HEK293 (cell line): Measurements from ENCODE around the gene ETS2.

Experiments used
- KLF9 ChIP-seq: fragments of 450-650 bp; formaldehyde crosslinking; IDR thresholded peaks from 2 replicates; pipeline ENCODE4 v1.5.1; 2016; ENCODE audit warnings: missing biosample characterization, missing genetic modification characterization, low read depth
- MYNN ChIP-seq: fragments of 450-650 bp; formaldehyde crosslinking; IDR thresholded peaks from 2 replicates; pipeline ENCODE4 v1.5.1; 2016; ENCODE audit warnings: missing biosample characterization, missing genetic modification characterization, borderline replicate concordance
- OSR2 ChIP-seq: fragments of 450-650 bp; formaldehyde crosslinking; IDR thresholded peaks from 2 replicates; pipeline ENCODE4 v1.5.1; 2016; ENCODE audit warnings: missing biosample characterization, missing genetic modification characterization
- PRDM1 ChIP-seq: fragments of 450-650 bp; formaldehyde crosslinking; IDR thresholded peaks from 2 replicates; pipeline ENCODE4; 2016; ENCODE audit warnings: missing biosample characterization, missing genetic modification characterization
- SETDB1 ChIP-seq: IDR thresholded peaks from one replicate; pipeline ENCODE4 v1.6.1; 2017; ENCODE audit warnings: mild to moderate bottlenecking, low read length, moderate library complexity, mixed read lengths; ENCODE audit not compliant: insufficient read length
- ZBTB1 ChIP-seq: fragments of 450-650 bp; formaldehyde crosslinking; IDR thresholded peaks from 2 replicates; pipeline ENCODE4 v1.5.1; 2016; ENCODE audit warnings: missing biosample characterization, missing genetic modification characterization
- ZBTB20 ChIP-seq: fragments of 450-650 bp; formaldehyde crosslinking; IDR thresholded peaks from 2 replicates; pipeline ENCODE4 v1.5.1; 2016; ENCODE audit warnings: missing biosample characterization, missing genetic modification characterization
- ZFP41 ChIP-seq: fragments of 450-650 bp; formaldehyde crosslinking; IDR thresholded peaks from 2 replicates; pipeline ENCODE4 v1.5.1; 2016; ENCODE audit warnings: missing biosample characterization, missing genetic modification characterization, borderline replicate concordance
- ZNF10 ChIP-seq: fragments of 450-650 bp; formaldehyde crosslinking; IDR thresholded peaks from 2 replicates; pipeline ENCODE4 v1.5.1; 2017; ENCODE audit warnings: missing biosample characterization, missing genetic modification characterization
- ZNF155 ChIP-seq: fragments of 450-650 bp; formaldehyde crosslinking; IDR thresholded peaks from 2 replicates; pipeline ENCODE4 v1.5.1; 2016; ENCODE audit warnings: missing biosample characterization, missing genetic modification characterization
- ZNF2 ChIP-seq: fragments of 450-650 bp; formaldehyde crosslinking; IDR thresholded peaks from 2 replicates; pipeline ENCODE4 v1.5.1; 2016; ENCODE audit warnings: missing biosample characterization, missing genetic modification characterization
- ZNF202 ChIP-seq: fragments of 450-650 bp; formaldehyde crosslinking; IDR thresholded peaks from 2 replicates; pipeline ENCODE4 v1.5.1; 2016; ENCODE audit warnings: missing biosample characterization, missing genetic modification characterization, borderline replicate concordance
- ZNF239 ChIP-seq: fragments of 450-650 bp; formaldehyde crosslinking; IDR thresholded peaks from 2 replicates; pipeline ENCODE4 v1.5.1; 2016; ENCODE audit warnings: missing biosample characterization, missing genetic modification characterization
- ZNF311 ChIP-seq: fragments of 450-650 bp; formaldehyde crosslinking; IDR thresholded peaks from 2 replicates; pipeline ENCODE4 v1.5.1; 2017; ENCODE audit warnings: missing biosample characterization, missing genetic modification characterization, borderline replicate concordance
- ZNF37A ChIP-seq: fragments of 450-650 bp; IDR thresholded peaks from 2 replicates; pipeline ENCODE4 v1.5.1; 2018; ENCODE audit warnings: missing biosample characterization, missing genetic modification characterization
- ZNF548 ChIP-seq: fragments of 450-650 bp; formaldehyde crosslinking; IDR thresholded peaks from 2 replicates; pipeline ENCODE4 v1.5.1; 2016; ENCODE audit warnings: missing biosample characterization, missing genetic modification characterization
- ZNF707 ChIP-seq: fragments of 450-650 bp; formaldehyde crosslinking; IDR thresholded peaks from 2 replicates; pipeline ENCODE4 v1.5.1; 2016; ENCODE audit warnings: missing biosample characterization, missing genetic modification characterization
- ZNF76 ChIP-seq: fragments of 450-650 bp; formaldehyde crosslinking; IDR thresholded peaks from 2 replicates; pipeline ENCODE4; 2016; ENCODE audit warnings: low read depth, missing biosample characterization, missing genetic modification characterization, borderline replicate concordance
- ZNF777 ChIP-seq: fragments of 450-650 bp; formaldehyde crosslinking; IDR thresholded peaks from 2 replicates; pipeline ENCODE4 v1.5.1; 2017; ENCODE audit warnings: missing biosample characterization, missing genetic modification characterization, borderline replicate concordance
- ZSCAN23 ChIP-seq: fragments of 450-650 bp; formaldehyde crosslinking; IDR thresholded peaks from 2 replicates; pipeline ENCODE4 v1.5.1; 2016; ENCODE audit warnings: missing biosample characterization, missing genetic modification characterization
- TF ChIP-seq, protein P1 (sequence below): fragments of 450-650 bp; formaldehyde crosslinking; IDR thresholded peaks from 2 replicates; pipeline ENCODE4 v1.5.1; 2016; ENCODE audit warnings: missing biosample characterization, missing genetic modification characterization, borderline replicate concordance
- TF ChIP-seq, protein P2 (sequence below): sonication (generic); formaldehyde crosslinking; IDR thresholded peaks from 2 replicates; pipeline ENCODE4 v1.8.1; 2022; ENCODE audit warnings: mild to moderate bottlenecking, moderate library complexity, missing genetic modification reagents
- TF ChIP-seq, protein P3 (sequence below): fragments of 450-650 bp; formaldehyde crosslinking; IDR thresholded peaks from 2 replicates; pipeline ENCODE4 v1.5.1; 2016; ENCODE audit warnings: missing biosample characterization, missing genetic modification characterization
- TF ChIP-seq, protein P4 (sequence below): fragments of 450-650 bp; formaldehyde crosslinking; IDR thresholded peaks from 2 replicates; pipeline ENCODE4 v1.5.1; 2016; ENCODE audit warnings: missing biosample characterization, missing genetic modification characterization
- TF ChIP-seq, protein P5 (sequence below): fragments of 450-650 bp; formaldehyde crosslinking; IDR thresholded peaks from 2 replicates; pipeline ENCODE4 v1.5.1; 2016; ENCODE audit warnings: missing biosample characterization, missing genetic modification characterization, low read depth
- TF ChIP-seq, protein P6 (sequence below): fragments of 450-650 bp; formaldehyde crosslinking; IDR thresholded peaks from 2 replicates; pipeline ENCODE4 v1.5.1; 2016; ENCODE audit warnings: missing biosample characterization, missing genetic modification characterization

ETS2 gene

DNA sequence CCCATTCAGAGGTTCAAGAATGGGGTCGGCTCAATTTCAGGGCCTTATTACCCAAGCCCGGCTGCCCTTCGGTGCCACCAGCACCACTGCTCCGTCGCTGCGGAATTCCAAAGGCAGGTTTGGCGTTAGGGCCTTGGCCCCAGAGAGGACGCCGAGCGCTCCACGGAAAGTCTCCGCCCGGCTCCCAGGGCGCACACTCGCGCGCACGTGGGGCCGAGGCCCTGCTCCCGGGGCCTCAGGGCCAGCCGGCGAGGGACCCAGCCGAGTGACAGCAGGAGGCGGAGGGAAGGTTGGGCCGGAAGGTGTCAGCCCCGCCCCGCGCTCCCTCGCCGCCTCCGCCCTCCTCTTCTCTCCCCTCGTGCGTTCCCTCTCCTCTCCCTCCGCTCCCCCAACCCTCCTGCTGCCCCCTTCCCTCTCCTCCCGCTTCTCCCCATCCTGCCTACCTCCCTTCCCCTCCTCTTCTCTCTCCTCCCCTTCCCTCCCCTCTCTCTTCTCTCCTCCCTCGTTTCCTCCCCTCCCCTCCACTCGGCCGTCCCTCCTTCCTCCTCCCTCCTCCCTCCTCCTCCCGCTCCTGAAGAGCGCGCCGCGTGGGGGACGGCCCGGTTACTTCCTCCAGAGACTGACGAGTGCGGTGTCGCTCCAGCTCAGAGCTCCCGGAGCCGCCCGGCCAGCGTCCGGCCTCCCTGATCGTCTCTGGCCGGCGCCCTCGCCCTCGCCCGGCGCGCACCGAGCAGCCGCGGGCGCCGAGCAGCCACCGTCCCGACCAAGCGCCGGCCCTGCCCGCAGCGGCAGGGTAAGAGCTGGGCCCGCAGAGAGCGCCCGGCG, at the start of gene ETS2 (continued):
- TF ChIP-seq ZNF239 (peak; percentile 46; the same call in 1 of the 2 replicates), ZBTB20 (tag by site-specific recombination) (peak; percentile 79), ZNF2 (0 out of 2 replicates have a peak, but pooled peaks have one; percentile 20), ZSCAN23 (peak; percentile 87; the same call in 1 of the 2 replicates), ZBTB1 (peak; percentile 91), ZNF155 (tag by site-specific recombination) (no peak), ZNF76 (peak; percentile 71), PRDM1 (tag by site-specific recombination) (peak; percentile 64), OSR2 (tag by site-specific recombination) (peak; percentile 76), ZNF202 (tag by site-specific recombination) (peak; percentile 99), SETDB1 (no peak), KLF9 (tag by site-specific recombination) (peak; percentile 93), ZNF548 (tag by site-specific recombination) (peak; percentile 59; the same call in 1 of the 2 replicates), MYNN (no peak), ZNF707 (tag by site-specific recombination) (no peak), ZNF311 (tag by site-specific recombination) (no peak), ZNF10 (tag by site-specific recombination) (no peak; the same call in 1 of the 2 replicates), ZFP41 (tag by site-specific recombination) (no peak), ZNF777 (tag by site-specific recombination) (no peak), ZNF37A (tag by site-specific recombination) (no peak)
- TF ChIP-seq, protein P1, sequence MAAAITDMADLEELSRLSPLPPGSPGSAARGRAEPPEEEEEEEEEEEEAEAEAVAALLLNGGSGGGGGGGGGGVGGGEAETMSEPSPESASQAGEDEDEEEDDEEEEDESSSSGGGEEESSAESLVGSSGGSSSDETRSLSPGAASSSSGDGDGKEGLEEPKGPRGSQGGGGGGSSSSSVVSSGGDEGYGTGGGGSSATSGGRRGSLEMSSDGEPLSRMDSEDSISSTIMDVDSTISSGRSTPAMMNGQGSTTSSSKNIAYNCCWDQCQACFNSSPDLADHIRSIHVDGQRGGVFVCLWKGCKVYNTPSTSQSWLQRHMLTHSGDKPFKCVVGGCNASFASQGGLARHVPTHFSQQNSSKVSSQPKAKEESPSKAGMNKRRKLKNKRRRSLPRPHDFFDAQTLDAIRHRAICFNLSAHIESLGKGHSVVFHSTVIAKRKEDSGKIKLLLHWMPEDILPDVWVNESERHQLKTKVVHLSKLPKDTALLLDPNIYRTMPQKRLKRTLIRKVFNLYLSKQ (tag by site-specific recombination) = no peak
- TF ChIP-seq, protein P2, sequence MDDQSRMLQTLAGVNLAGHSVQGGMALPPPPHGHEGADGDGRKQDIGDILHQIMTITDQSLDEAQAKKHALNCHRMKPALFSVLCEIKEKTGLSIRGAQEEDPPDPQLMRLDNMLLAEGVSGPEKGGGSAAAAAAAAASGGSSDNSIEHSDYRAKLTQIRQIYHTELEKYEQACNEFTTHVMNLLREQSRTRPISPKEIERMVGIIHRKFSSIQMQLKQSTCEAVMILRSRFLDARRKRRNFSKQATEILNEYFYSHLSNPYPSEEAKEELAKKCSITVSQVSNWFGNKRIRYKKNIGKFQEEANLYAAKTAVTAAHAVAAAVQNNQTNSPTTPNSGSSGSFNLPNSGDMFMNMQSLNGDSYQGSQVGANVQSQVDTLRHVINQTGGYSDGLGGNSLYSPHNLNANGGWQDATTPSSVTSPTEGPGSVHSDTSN (CRISPR knock-in tag) = no peak
- TF ChIP-seq, protein P3, sequence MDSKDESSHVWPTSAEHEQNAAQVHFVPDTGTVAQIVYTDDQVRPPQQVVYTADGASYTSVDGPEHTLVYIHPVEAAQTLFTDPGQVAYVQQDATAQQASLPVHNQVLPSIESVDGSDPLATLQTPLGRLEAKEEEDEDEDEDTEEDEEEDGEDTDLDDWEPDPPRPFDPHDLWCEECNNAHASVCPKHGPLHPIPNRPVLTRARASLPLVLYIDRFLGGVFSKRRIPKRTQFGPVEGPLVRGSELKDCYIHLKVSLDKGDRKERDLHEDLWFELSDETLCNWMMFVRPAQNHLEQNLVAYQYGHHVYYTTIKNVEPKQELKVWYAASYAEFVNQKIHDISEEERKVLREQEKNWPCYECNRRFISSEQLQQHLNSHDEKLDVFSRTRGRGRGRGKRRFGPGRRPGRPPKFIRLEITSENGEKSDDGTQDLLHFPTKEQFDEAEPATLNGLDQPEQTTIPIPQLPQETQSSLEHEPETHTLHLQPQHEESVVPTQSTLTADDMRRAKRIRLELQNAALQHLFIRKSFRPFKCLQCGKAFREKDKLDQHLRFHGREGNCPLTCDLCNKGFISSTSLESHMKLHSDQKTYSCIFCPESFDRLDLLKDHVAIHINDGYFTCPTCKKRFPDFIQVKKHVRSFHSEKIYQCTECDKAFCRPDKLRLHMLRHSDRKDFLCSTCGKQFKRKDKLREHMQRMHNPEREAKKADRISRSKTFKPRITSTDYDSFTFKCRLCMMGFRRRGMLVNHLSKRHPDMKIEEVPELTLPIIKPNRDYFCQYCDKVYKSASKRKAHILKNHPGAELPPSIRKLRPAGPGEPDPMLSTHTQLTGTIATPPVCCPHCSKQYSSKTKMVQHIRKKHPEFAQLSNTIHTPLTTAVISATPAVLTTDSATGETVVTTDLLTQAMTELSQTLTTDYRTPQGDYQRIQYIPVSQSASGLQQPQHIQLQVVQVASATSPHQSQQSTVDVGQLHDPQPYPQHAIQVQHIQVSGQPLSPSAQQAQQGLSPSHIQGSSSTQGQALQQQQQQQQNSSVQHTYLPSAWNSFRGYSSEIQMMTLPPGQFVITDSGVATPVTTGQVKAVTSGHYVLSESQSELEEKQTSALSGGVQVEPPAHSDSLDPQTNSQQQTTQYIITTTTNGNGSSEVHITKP = peak; percentile 91
- TF ChIP-seq, protein P4, sequence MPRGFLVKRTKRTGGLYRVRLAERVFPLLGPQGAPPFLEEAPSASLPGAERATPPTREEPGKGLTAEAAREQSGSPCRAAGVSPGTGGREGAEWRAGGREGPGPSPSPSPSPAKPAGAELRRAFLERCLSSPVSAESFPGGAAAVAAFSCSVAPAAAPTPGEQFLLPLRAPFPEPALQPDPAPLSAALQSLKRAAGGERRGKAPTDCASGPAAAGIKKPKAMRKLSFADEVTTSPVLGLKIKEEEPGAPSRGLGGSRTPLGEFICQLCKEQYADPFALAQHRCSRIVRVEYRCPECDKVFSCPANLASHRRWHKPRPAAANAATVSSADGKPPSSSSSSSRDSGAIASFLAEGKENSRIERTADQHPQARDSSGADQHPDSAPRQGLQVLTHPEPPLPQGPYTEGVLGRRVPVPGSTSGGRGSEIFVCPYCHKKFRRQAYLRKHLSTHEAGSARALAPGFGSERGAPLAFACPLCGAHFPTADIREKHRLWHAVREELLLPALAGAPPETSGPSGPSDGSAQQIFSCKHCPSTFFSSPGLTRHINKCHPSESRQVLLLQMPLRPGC (tag by site-specific recombination) = no peak; the same call in 1 of the 2 replicates
- TF ChIP-seq, protein P5, sequence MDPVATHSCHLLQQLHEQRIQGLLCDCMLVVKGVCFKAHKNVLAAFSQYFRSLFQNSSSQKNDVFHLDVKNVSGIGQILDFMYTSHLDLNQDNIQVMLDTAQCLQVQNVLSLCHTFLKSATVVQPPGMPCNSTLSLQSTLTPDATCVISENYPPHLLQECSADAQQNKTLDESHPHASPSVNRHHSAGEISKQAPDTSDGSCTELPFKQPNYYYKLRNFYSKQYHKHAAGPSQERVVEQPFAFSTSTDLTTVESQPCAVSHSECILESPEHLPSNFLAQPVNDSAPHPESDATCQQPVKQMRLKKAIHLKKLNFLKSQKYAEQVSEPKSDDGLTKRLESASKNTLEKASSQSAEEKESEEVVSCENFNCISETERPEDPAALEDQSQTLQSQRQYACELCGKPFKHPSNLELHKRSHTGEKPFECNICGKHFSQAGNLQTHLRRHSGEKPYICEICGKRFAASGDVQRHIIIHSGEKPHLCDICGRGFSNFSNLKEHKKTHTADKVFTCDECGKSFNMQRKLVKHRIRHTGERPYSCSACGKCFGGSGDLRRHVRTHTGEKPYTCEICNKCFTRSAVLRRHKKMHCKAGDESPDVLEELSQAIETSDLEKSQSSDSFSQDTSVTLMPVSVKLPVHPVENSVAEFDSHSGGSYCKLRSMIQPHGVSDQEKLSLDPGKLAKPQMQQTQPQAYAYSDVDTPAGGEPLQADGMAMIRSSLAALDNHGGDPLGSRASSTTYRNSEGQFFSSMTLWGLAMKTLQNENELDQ (tag by site-specific recombination) = no peak
- TF ChIP-seq, protein P6, sequence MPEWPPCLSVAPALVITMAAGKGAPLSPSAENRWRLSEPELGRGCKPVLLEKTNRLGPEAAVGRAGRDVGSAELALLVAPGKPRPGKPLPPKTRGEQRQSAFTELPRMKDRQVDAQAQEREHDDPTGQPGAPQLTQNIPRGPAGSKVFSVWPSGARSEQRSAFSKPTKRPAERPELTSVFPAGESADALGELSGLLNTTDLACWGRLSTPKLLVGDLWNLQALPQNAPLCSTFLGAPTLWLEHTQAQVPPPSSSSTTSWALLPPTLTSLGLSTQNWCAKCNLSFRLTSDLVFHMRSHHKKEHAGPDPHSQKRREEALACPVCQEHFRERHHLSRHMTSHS (tag by site-specific recombination) = no peak
